ENCODE results near the gene CLDN19.
A peak's percentile ranks its signal among the peaks of the same experiment; 100 is the strongest.
"Not testable (repeated sequence)": the region's sequence is repeated elsewhere in the genome, so short reads cannot be mapped to it uniquely, and the experiment has no call there.

CLDN19 gene

GRCh38 chr1:42737257-42737656 is 2.8 kb downstream of the CLDN19 start:
- peak; percentile 59 for DNase-seq

GRCh38 chr1:42736571-42737200 is 3.4 kb downstream of the CLDN19 start:
- no peak for DNase-seq

- peak; percentile 48 for DNase-seq
Observed at GRCh38 chr1:42736152-42736551, 3.9 kb downstream of the CLDN19 start.

GRCh38 chr1:42735477-42736105 is 4.4 kb downstream of the CLDN19 start:
- no peak for DNase-seq

GRCh38 chr1:42735056-42735455 is 5.0 kb downstream of the CLDN19 start:
- DNase-seq, result no peak

GRCh38 chr1:42734201-42735035 is 5.6 kb downstream of the CLDN19 start:
- DNase-seq, result no peak

GRCh38 chr1:42733415-42734200 is 6.4 kb downstream of the CLDN19 start:
- DNase-seq, result no peak

- no peak for DNase-seq
Observed at GRCh38 chr1:42732126-42732680, 7.8 kb downstream of the CLDN19 start.

- DNase-seq, result no peak
Observed at GRCh38 chr1:42731585-42731984, 8.5 kb downstream of the CLDN19 start.

GRCh38 chr1:42730988-42731387 is 9.0 kb downstream of the CLDN19 start:
- peak; percentile 5 for DNase-seq

- DNase-seq, result no peak
Observed at GRCh38 chr1:42730002-42730401, 10.0 kb downstream of the CLDN19 start.

GRCh38 chr1:42725820-42726219 is 14.2 kb downstream of the CLDN19 start:
- not testable (repeated sequence) for DNase-seq

- peak; percentile 25 for DNase-seq
Observed at GRCh38 chr1:42723511-42723910, 16.5 kb downstream of the CLDN19 start.

- not testable (repeated sequence) for DNase-seq
Observed at GRCh38 chr1:42722403-42722802, 17.6 kb downstream of the CLDN19 start.

- DNase-seq, result no peak
Observed at GRCh38 chr1:42721926-42722325, 18.1 kb downstream of the CLDN19 start.

GRCh38 chr1:42720868-42721267 is 19.2 kb downstream of the CLDN19 start:
- no peak for DNase-seq

- not testable (repeated sequence) for DNase-seq
Observed at GRCh38 chr1:42714441-42714840, 25.6 kb downstream of the CLDN19 start.

- no peak for DNase-seq
Observed at GRCh38 chr1:42713293-42713692, 26.7 kb downstream of the CLDN19 start.

- DNase-seq, result not testable (repeated sequence)
Observed at GRCh38 chr1:42712808-42713207, 27.2 kb downstream of the CLDN19 start.

- DNase-seq, result no peak
Observed at GRCh38 chr1:42703888-42704464, 36.1 kb downstream of the CLDN19 start.

- DNase-seq, result no peak
Observed at GRCh38 chr1:42700006-42700405, 40.0 kb downstream of the CLDN19 start.

GRCh38 chr1:42698081-42698813 is 41.8 kb downstream of the CLDN19 start:
- DNase-seq, result no peak

All from suppressor macrophage treated with lipopolysaccharide for 4 hours (primary cell).